H1 (cell line): ENCODE measurements around the gene GPR15. TPM values are rescaled to one million over a fixed set of nuclear protein-coding genes. Genes with fewer than 3 reads are reported as not detected.

Experiments
- ASH2L ChIP-seq: fragments of 200-600, 300-600 bp; sonication (generic); IDR thresholded peaks from one replicate; pipeline ENCODE4 v1.7.1; 2017; ENCODE audit warnings: low read length
- BCL11A ChIP-seq, 2 experiments: IDR thresholded peaks; one replicate each; pipeline ENCODE4 v1.6.1; 2011; ENCODE audit warnings: low read depth in 2 of 2, low read length in 2 of 2, mild to moderate bottlenecking in 2 of 2
- GTF2F1 ChIP-seq: IDR thresholded peaks from 2 replicates; pipeline ENCODE4 v1.6.1; 2012; ENCODE audit warnings: low read depth, low read length, improper control_type of control experiment, borderline replicate concordance
- HDAC2 ChIP-seq, 2 experiments: fragments of 300-600 bp in 1 of 2; sonication (generic) in 1 of 2; IDR thresholded peaks; 2 replicates each; pipeline ENCODE4 v1.6.1; 2011 to 2012; ENCODE audit warnings: low read depth in 2 of 2, low read length in 2 of 2, mild to moderate bottlenecking in 2 of 2, moderate library complexity in 2 of 2, borderline replicate concordance in 1 of 2, inconsistent platforms in 1 of 2
- HDAC6 ChIP-seq: IDR thresholded peaks from one replicate; pipeline ENCODE4 v1.7.1; 2012; ENCODE audit warnings: low read depth, mild to moderate bottlenecking, inconsistent platforms, low read length, moderate library complexity
- JUN ChIP-seq: IDR thresholded peaks from 2 replicates; pipeline ENCODE4 v1.6.1; 2011; ENCODE audit warnings: low read depth, mild to moderate bottlenecking, improper control_type of control experiment, low read length
- MAFK ChIP-seq: IDR thresholded peaks from 2 replicates; pipeline ENCODE4 v1.6.1; 2012; ENCODE audit warnings: low read depth, mild to moderate bottlenecking, improper control_type of control experiment, low read length
- NRF1 ChIP-seq: IDR thresholded peaks from 2 replicates; pipeline ENCODE4 v1.6.1; 2011; ENCODE audit warnings: mild to moderate bottlenecking, low read depth, low read length, improper control_type of control experiment
- RFX5 ChIP-seq: IDR thresholded peaks from 2 replicates; pipeline ENCODE4 v1.6.1; 2011; ENCODE audit warnings: low read depth, low read length, improper control_type of control experiment, borderline replicate concordance
- SP2 ChIP-seq: IDR thresholded peaks from 2 replicates; pipeline ENCODE4 v1.6.1; 2012; ENCODE audit warnings: mild to moderate bottlenecking, low read length, inconsistent platforms
- SRF ChIP-seq: IDR thresholded peaks from 2 replicates; pipeline ENCODE4 v1.6.1; 2011; ENCODE audit warnings: mild to moderate bottlenecking, low read depth, low read length, moderate library complexity
- polyA plus RNA-seq, 7 experiments: library from polyadenylated mRNA; depleted of rRNA in 3 of 7; stranded (reverse) in 5 of 7; unstranded in 2 of 7; fragments of >200 nt in 5 of 7; fragments of 200-250 nt in 2 of 7; gene quantifications; 1 replicate in 5 of 7; 2 replicates in 1 of 7; 4 replicates in 1 of 7; pipeline versions ENCODE4 v1.2.1 to v1.2.3, GENCODE V29; 2011 to 2013; ENCODE audit warnings: missing spikeins in 2 of 7, mixed read lengths in 2 of 7
- total RNA-seq: library from RNA; stranded (reverse); fragmentation: NEBNext Ultra II Directional; extraction: Animal tissue kit (Norgen Biotek cat#: 25700); gene quantifications from 2 replicates; pipeline ENCODE4 v1.2.1, GENCODE V29; 2021
- TF ChIP-seq, protein P1 (sequence below): fragments of 300-600 bp; sonication (generic); IDR thresholded peaks from 2 replicates; pipeline ENCODE4 v1.7.1; 2012; ENCODE audit warnings: low read length, moderate library complexity, mild to moderate bottlenecking, inconsistent platforms; ENCODE audit not compliant: insufficient replicate concordance

GPR15 gene
- total and polyA plus RNA-seq, 2 of the 8 experiments (the other 6 are each of a cell fraction or from before 2014, with no cell fraction given), result not detected

DNA sequence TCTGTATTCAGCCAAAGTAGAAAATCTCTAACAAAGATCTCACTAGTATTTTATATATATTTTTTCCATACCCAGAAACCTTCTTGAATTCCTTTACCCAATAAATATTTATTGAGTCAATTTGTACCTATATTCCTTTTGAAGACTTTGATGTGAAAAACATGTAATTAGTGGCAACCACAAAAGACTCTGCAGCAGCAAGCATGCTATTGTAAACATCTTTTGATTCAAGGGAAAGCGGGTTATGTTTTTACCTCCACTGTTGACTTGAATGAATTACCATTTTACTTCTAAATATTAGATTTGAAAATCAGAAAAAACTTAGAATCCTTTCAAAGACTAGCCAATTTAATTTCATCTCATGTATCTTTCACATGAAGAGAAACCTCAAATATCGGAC lies 2.4 kb downstream of the GPR15 start (continued):
- TF ChIP-seq, protein P1, sequence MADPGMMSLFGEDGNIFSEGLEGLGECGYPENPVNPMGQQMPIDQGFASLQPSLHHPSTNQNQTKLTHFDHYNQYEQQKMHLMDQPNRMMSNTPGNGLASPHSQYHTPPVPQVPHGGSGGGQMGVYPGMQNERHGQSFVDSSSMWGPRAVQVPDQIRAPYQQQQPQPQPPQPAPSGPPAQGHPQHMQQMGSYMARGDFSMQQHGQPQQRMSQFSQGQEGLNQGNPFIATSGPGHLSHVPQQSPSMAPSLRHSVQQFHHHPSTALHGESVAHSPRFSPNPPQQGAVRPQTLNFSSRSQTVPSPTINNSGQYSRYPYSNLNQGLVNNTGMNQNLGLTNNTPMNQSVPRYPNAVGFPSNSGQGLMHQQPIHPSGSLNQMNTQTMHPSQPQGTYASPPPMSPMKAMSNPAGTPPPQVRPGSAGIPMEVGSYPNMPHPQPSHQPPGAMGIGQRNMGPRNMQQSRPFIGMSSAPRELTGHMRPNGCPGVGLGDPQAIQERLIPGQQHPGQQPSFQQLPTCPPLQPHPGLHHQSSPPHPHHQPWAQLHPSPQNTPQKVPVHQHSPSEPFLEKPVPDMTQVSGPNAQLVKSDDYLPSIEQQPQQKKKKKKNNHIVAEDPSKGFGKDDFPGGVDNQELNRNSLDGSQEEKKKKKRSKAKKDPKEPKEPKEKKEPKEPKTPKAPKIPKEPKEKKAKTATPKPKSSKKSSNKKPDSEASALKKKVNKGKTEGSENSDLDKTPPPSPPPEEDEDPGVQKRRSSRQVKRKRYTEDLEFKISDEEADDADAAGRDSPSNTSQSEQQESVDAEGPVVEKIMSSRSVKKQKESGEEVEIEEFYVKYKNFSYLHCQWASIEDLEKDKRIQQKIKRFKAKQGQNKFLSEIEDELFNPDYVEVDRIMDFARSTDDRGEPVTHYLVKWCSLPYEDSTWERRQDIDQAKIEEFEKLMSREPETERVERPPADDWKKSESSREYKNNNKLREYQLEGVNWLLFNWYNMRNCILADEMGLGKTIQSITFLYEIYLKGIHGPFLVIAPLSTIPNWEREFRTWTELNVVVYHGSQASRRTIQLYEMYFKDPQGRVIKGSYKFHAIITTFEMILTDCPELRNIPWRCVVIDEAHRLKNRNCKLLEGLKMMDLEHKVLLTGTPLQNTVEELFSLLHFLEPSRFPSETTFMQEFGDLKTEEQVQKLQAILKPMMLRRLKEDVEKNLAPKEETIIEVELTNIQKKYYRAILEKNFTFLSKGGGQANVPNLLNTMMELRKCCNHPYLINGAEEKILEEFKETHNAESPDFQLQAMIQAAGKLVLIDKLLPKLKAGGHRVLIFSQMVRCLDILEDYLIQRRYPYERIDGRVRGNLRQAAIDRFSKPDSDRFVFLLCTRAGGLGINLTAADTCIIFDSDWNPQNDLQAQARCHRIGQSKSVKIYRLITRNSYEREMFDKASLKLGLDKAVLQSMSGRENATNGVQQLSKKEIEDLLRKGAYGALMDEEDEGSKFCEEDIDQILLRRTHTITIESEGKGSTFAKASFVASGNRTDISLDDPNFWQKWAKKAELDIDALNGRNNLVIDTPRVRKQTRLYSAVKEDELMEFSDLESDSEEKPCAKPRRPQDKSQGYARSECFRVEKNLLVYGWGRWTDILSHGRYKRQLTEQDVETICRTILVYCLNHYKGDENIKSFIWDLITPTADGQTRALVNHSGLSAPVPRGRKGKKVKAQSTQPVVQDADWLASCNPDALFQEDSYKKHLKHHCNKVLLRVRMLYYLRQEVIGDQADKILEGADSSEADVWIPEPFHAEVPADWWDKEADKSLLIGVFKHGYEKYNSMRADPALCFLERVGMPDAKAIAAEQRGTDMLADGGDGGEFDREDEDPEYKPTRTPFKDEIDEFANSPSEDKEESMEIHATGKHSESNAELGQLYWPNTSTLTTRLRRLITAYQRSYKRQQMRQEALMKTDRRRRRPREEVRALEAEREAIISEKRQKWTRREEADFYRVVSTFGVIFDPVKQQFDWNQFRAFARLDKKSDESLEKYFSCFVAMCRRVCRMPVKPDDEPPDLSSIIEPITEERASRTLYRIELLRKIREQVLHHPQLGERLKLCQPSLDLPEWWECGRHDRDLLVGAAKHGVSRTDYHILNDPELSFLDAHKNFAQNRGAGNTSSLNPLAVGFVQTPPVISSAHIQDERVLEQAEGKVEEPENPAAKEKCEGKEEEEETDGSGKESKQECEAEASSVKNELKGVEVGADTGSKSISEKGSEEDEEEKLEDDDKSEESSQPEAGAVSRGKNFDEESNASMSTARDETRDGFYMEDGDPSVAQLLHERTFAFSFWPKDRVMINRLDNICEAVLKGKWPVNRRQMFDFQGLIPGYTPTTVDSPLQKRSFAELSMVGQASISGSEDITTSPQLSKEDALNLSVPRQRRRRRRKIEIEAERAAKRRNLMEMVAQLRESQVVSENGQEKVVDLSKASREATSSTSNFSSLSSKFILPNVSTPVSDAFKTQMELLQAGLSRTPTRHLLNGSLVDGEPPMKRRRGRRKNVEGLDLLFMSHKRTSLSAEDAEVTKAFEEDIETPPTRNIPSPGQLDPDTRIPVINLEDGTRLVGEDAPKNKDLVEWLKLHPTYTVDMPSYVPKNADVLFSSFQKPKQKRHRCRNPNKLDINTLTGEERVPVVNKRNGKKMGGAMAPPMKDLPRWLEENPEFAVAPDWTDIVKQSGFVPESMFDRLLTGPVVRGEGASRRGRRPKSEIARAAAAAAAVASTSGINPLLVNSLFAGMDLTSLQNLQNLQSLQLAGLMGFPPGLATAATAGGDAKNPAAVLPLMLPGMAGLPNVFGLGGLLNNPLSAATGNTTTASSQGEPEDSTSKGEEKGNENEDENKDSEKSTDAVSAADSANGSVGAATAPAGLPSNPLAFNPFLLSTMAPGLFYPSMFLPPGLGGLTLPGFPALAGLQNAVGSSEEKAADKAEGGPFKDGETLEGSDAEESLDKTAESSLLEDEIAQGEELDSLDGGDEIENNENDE, result no peak
- no peak for TF ChIP-seq HDAC2 (IDR thresholded peaks at IDR 0.05; ENCODE audit: borderline replicate concordance in 1 of 2, low read depth in 2 of 2, low read length in 2 of 2)
- TF ChIP-seq JUN, result no peak
- TF ChIP-seq MAFK, result no peak
- TF ChIP-seq RFX5, result no peak
- no peak for TF ChIP-seq SP2
- no peak for TF ChIP-seq HDAC6
- TF ChIP-seq BCL11A (IDR thresholded peaks at IDR 0.05; ENCODE audit: low read depth in 2 of 2, low read length in 2 of 2), result no peak
- TF ChIP-seq SRF, result no peak
- no peak for TF ChIP-seq GTF2F1
- TF ChIP-seq NRF1, result no peak
- no peak for TF ChIP-seq ASH2L
